ENCODE data around the gene CTNNA3.

CTNNA3 gene

DNA sequence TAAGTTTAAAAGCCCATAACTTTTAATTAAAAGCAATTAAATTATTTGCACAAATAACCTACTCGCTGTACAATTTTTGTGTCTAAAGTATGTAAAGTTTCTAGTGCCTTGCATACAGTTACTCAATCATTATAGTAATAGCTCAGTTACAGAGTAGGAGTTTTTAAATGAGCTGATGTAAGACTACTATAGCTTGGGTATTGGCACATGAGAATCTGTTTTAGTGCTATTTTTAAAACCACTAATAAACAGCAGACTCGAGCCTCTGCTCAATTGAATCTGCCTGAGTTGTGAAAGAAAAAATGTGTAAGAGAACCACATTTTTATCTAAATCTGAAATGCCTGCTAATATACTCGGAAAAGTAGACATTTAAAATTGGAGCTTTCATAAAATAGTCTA is 31.1 kb downstream of the CTNNA3 start:
- no peak for DNase-seq

DNA sequence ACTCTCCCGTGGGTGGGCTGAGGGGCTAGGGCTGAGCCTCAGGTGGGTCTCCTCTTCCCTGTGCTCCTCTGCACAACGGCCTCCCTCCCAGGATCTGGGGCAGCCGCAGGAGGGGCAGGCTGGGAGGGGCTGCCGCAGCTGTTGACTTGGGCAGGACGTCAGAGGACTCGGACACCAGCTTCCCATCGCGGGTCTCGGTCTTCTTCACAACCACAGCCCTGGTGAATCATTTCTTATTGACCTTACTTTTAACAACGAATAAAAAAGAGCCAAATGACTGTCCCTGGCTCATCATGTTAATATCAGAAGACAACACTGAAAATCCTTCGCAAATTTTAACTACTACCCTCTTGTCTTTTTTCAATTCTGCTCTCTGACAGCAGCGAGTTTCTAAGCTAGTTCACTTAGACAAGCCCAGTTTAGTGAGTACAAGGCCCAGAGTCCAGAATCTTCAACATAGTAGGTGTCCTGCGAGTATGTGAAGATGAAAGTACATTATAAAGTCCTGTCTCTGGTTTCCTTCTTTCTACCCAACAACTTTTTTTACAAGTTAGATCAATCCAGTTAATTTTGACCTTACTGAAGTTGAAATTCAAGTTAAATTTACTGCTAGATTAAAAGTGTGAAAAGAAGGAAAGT is 32.4 kb downstream of the CTNNA3 start:
- DNase-seq: no peak

DNA sequence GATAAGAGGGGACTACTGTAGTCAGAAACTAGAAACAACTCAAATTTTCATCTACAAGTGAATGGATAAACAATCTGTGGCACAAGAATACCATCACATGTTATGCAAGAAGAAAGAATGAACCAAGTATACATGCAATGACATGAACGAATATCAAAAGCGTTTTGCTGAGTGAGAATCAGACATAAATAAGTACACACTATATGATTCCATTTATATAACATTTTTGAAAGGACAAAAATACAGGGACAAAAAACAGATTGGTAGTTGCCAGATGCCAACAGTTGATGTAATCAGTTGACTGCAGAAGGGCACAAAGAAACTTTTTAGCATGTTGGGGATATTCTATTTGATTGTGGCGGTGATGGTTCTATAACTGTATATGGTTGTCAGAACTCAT is 33.6 kb downstream of the CTNNA3 start:
- no peak for DNase-seq

DNA sequence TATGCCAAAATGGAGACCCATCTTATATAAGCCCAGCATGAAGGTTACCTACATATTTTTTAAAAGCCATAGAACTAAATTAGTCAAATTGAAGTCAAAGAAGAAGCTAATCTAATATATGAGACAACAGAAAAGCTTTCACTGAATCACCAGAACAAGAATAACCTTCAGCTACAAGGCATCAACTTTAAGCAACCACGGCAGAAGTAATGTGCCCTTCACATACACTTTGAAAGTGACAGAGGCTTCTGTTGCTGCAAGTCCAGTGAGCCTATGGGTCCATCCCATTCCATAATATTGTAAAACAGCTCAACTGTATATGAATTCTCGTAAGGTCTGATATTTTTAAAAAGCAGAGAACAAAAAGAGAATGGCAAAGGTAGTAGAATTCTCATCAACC is 36.5 kb downstream of the CTNNA3 start:
- DNase-seq: no peak

DNA sequence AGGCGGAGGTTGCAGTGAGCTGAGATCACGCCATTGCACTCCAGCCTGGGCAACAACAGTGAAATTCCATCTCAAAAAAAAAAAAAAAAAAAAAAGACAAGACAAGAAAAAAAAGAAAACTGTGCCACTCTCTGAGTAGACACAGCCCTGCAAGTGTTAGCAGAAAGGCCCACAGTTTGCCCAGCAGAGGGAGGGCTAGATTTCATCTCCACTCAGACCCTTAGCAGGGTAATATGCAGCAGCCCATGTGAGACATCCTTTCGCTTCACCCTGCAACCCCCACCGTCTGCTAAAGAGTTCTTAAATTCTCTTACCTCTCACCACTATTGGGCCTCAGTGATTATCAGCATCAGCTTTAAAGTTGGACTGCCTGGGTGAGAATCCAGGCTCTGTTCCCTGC is 38.2 kb downstream of the CTNNA3 start:
- no peak for DNase-seq

DNA sequence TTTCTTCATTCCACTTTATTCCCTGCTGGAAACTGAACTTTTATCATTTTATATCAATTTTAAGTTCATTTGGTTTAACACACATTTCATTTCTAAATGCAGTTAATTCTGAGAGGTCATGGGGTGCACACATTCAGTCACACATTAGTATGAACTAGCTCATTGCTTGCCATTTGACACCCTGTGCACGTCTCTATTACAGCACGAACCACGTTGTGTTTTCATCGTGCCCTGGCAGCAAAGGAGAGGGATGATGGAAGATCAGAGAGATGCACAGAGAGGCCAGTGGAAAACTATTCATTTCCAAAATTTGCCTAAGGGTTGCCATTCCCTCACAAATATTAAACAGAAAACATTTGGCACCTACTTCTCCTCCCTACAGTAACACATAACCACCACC is 45.4 kb downstream of the CTNNA3 start:
- DNase-seq: no peak

DNA sequence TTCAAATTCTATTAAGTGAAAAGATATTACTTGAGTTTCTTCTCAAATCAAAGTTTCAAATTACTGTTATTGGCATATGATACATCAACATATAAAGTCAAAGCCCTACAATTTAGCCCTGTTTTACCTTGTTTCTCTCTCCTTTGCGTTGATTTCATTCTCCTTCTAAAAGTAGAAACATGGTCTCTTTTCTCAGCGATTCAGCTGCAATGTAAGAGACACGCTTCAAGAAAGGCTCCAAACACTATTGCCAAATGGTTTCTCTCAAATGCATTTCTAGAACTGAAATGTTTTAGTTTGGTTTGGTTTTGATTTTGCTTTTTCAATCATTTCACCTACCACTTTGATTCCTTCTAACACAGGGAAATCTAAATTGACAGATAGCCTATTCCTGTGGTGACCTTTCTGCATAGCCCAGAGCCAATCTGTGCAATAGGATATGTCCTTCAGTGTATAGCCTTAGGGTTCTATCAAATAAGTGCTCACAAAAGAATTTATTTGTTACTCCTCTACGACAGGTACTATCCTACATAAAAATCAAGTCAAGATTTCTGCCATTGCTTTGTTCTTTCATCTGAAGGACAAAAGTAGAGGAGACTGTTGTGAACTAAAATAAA is 47.3 kb downstream of the CTNNA3 start:
- no peak for DNase-seq

DNA sequence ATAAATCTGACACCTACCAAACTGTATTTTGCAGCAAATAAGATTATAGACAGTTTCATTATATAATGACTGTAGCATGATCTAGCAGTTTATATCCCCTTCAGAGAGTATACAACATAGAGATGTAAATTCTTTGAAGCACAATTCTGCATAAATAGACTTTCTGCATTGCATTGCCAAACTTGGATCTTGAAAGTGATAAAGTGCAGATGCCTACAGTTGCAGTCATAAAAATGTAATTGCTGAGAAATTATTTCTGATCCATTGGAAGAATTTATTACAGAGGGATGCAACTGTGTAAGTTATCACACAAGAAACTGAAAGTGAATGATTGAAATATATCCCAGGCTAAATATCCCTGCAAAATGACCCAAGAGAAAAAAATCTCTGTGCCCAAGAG is 65.1 kb downstream of the CTNNA3 start:
- no peak for DNase-seq

DNA sequence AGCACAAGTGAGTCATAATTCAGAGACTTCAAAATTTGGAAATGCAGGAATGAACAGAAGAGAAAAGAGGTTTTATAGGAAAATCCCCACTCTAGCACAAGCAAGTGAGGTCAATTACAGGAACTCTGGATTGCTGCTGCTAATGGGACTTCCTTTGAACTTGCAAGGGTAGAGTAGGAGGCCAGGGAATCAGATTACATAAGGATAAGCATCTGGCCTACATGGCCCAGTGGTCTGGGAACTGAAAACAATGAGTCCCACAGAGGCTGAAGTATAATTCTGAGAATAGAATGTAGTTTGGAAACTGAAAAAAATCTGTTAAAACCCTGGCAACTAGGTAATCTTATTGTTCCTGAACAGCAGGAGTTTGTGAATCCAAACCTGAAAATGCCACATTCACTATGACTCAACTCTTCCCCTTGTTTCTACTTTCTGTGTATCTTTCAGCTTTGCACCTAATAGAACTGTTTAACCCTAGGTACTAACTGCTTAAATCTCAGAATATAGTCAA is 66.5 kb downstream of the CTNNA3 start:
- DNase-seq: no peak

DNA sequence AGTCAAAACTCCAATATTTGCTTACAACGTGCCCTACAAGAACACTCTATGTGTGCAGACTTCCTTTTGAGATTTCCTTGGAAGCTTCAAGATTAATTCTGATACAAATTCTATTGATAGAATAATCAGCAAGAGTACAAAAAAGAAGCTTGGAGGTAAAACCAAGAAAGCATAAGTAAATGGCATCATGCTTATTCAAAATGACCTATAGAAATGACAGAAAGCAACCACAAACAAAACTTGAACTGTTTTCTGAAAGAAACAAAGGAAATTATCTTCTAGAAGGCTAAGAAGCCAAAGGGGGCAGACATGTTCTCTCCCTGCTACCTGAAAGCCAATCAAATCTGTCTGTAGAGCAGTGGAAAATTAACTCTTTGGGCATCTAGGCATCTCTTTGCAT is 73.0 kb downstream of the CTNNA3 start:
- no peak for DNase-seq

DNA sequence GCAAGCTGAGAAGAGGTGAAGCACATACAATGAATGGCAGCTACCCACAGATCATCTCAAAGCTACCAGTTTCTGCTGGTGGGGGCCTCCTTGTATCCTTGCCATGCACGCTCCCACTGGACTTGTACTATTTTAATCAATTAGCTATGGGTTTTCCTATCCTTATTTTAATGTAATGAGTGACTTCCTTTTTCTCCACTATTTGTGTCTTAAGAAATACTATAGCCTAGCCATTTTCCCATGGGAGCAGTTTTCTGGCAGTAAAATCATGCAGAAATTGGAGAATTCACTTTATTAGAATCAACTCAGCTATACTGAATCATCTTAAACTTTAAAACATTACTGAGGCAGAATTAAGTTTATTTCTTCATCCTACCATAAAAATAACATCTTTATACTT is 73.5 kb downstream of the CTNNA3 start:
- no peak for DNase-seq

DNA sequence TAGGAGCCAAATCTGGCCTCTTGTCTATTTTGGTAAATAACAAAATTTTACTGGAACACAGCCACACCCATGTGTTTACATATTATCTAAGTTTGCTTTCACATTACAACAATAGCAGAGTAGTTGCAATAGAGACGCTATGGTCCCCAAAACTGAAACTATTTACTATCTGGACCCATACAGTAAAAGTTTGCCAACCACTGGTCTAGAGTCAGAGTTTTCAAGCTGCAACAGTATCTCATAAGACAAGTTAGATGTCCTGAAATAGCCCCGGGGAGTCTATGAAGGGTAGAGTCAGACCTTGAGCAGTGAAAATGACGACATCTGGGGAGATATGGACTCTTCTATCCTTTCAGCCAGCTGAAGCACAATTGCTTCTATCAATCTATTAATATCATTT is 74.2 kb downstream of the CTNNA3 start:
- DNase-seq: no peak

DNA sequence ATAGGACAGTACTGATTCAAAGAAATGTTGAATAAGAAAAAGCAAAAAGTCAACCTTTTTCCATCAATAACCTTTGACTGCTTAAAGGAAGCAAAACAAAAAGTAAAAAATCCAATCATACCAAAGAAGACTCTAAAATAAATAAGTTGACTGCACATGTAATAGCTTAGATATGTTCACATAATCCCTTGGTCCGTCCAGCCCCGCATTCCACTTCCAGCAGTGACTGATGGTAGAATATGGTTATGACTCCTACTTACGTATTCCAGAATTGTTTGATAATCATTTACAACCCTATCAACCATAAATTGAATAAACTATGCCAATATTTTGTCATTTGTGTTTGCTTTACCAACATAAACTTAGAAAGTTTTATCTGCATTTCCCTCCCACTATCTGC is 77.9 kb downstream of the CTNNA3 start:
- no peak for DNase-seq

DNA sequence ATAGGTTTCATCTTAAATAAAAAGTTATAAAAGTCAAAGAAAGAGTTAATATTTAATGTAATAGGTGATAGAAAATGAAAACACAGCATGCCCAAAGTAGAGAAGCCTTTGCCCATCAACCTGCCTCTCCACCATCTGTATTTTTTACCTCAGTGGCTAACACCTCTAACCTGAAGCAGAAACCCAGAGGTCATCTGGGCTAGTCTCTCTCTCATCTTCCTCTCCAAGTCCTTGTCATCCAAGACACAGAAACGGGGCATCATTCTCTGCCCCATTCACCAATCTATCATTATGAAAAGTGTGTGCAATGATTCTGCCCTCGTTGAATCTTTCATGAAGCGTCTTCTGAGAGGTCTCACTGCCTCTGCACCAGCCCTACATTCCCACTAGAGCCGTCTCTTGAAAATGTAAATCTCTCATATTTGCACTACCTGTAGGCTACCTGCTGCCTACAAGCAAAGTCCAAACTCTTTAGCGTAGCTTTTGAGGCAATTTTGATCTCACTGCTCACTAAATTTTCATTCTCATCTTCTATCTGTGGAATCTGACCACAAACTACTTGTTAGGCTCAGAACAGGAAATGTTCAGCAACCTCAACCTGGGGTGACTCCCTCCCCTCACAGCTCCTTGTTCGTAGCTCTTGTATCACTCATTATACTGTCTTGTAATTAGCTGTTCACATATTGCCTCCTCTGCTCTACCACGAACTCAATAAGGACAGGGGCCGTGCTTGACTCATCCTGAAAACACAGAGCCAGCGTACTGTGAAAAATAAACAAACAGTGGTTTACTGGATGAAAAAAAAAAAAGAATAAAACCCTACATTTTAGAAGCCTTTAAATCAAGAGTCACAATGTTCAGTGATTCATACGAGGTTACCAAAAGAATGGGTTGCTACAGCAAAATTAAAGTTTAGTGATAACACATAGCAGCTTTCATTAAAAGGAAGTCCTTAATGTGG is 83.1 kb downstream of the CTNNA3 start:
- DNase-seq: no peak

DNA sequence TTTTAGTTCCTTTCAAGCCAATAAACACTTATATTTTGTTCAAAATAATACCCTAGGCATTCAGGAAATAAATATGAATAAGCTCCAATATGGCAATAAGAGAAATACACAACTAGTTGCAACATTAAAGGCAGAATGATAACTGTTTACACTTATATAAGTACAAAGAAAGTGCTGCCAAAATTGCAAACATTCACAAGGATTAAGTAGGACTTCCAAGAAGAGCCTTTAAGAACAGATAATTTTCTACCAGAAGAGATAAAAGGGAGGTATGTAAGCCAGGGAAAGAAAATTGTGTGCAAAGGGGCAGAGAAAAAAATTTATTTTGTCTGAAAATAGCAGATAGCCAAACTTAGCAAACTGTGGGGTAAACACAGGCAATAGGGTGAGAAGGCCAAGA is 83.8 kb downstream of the CTNNA3 start:
- no peak for DNase-seq

DNA sequence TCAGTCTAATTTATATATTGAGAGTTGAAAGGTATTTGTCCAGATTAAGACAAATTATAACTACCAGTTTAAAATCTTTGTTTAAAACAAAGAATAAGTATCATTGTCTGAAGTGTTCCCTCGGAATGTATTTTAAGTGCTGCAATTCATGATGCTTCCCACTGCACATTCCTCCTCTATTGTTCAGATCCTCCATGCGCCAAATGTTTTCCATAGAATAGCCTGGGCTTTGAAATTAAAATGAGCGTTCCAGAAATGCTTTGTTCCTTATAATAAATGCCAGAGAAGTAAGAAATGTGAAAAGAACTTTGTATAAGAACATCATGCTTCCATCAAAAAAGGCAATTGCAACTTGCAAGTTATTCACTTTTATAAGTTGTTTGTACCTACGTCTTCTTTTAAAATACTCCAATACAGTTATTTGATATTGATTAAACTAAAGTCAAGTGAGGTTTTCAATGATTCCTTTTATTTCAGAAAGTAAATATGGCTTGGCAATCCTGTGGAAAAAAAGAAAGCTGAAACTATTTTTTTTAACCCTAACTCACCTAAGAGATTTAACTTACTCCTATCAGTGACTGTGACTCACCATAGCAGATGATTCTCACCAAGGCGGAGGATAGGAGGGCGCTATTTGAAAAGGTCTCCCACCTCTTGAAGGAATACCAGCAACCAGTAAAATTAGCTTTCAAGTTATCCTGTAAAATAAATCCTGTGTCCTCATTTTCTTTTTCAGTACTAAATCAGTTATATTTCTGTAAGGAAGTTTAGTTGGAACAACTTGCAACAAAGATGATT is 85.8 kb downstream of the CTNNA3 start:
- DNase-seq: no peak

DNA sequence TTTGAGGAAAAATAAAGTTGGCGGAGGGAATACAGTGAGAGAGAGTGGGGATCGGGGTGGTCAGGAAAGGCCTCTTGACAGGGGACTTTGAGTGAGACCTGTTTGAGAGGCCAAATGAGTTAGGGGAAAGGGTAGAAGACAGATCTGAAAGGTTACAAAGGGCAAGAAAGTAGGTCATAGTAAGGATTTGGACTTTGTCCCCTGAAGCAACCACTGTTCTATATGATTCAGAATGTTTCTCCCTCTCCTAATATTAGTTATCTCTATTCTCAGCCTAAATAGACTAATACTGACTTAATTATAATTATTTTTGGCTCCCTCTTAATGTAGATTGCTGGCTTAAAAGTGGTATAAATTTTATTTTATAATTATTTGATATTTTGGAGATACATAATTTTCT is 88.0 kb downstream of the CTNNA3 start:
- no peak for DNase-seq

DNA sequence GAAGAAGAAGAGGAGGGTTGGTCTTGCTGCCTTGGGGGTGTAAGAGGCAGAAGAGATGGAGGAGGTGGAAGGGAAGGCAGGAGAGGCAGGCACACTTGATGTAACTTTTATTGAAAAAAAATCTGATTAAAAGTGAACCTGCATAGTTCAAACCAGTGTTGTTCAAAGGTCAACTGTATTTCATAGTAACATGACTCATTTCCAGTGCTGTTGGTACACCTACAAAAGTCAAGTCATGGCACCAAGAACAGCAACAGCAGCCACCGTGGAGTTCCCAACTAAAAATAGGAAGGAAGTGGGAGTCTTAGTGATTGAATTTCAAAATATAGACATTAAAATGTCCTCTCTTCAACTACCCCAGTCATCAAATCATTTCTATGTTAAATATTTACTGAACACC is 88.5 kb downstream of the CTNNA3 start:
- DNase-seq: no peak

DNA sequence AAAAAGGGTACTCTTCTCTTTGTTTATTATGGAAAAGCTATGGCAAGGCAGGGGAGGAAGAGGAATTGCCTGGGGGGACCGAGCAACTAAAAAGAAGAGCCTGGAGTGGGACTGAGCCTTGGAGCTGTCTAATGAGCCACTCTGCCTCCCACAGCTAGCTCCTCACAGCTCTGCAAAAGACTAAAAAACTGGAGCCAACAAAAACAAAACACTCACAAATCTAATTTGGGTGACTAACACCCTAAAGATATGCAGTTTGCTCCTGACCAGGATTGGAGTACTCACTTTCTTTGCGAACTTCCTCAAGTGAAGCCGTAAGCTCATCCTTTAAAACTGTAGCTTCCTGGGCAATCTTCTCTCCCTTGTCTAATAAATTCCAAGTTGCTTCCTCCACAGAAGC is 89.4 kb downstream of the CTNNA3 start:
- no peak for DNase-seq

DNA sequence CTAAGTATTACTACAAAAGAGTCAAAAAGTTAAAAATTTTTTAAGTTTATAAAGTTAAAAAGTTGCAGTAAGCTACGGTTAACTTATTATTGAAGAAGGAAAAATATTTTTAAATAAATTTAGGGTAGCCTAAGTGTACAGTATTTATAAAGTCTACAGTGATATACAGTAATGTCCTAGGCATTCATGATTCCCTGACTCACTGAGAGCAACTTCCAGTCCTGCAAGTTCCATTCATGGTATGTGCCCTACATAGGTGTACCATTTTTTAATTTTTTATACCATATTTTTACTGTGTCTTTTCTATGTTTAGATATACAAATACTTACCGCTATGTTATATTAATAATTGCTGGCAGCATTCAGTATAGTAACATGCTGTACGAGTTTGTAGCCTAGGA is 92.3 kb downstream of the CTNNA3 start:
- no peak for DNase-seq

DNA sequence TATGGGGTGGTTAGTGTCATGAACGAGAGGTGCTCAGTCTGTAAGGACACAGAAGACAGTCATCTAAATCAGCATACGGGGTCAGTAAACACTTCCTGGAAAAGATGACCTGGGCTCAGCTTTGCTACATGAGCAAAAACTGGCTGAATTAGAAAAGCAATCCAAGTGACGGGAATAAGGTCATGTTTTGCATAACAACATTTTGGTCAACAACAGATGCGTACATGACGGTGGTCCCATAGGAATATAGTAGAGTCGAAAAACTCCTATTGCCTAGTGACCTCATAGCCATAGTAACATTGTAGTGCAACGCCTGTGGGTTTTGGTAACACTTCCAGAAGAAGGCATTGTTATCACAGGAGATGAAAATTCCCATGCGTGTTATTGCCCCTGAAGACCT is 92.9 kb downstream of the CTNNA3 start:
- peak in 1 of 3 experiments; percentile 6 for DNase-seq

DNA sequence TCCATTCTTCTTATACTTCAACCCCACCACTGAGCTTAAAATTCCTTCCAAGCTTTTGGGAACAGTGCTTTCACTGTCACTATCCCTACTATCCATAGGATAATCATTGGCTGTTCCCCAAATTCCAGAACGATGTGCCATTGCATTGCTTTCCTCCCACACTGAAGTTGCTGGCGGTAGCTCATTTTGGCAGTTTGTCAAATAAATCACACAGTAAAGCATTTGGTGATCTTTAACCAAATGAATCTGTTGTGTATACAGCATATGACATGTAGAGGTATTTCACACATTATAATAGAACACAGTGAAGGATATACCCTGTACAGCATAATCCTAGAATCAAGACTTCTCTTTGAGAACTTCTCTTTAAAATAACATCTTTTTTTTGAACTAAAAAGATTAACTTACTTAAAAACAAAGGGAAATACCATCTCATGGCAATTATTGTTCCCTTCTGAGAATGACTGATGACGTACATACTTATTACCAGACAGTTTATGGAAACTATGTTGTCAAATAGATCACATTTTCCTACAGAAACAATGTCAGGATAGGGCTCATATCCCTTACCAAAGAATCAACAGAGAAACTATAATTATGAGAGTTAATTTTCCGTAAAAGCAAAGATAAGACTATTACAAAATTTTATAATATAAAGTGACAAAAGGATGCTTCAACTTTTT is 93.6 kb downstream of the CTNNA3 start:
- no peak for DNase-seq

All from NCI-H1417 (cell line).